HCT116 (cell line): ENCODE data around the gene RGS6. TPM values are rescaled to one million over a fixed set of nuclear protein-coding genes. Genes with fewer than 3 reads are reported as not detected.

ENCODE experiments used
- ATAC-seq: fragments of 200-7000 bp; cut with Tn5 transposase; 2 replicates; pipeline ENCODE4 v1.9.1; 2020; ENCODE audit warnings: mild to moderate bottlenecking, moderate library complexity
- BruUV-seq: library from RNA; stranded (reverse); fragments of 400-500 nt; replicated peaks from 2 replicates; lab custom pipeline; 2021; lab: Mats Ljungman, UMichigan
- CTCF ChIA-PET: fragments of 300-600 bp; sonication (Branson Sonifier 250); formaldehyde crosslinking; loops from one replicate; lab custom pipeline; 2021; ENCODE audit warnings: antibody characterized with exemption; lab: Charles Lee
- POLR2A ChIA-PET: fragments of 300-600, 350-600 bp; sonication (Branson Sonifier 250); formaldehyde crosslinking; loops from one replicate; lab custom pipeline; 2021; ENCODE audit warnings: antibody characterized with exemption; lab: Charles Lee
- RAD21 ChIA-PET, 2 experiments: fragments of 300-600 bp; sonication (Branson Sonifier 250); formaldehyde crosslinking; loops; one replicate each; lab custom pipeline; 2023; ENCODE audit warnings: low total read pairs in 2 of 2; ENCODE audit not compliant: uncharacterized antibody in 2 of 2, unreplicated experiment in 2 of 2, low non-redundant PET in 1 of 2; lab: Charles Lee
- DNase-seq: peaks from one replicate; pipeline ENCODE4 v3.0.0-alpha.2; 2010; ENCODE audit warnings: low read depth, low spot score
- H2AFZ ChIP-seq: fragments of 200-600 bp; shearing (Covaris generic), sonication (generic); 2 replicates; pipeline ENCODE4 v1.6.1; 2017; ENCODE audit warnings: low read depth, mixed run types, mixed read lengths, antibody characterized with exemption, low read length; ENCODE audit not compliant: poor library complexity, severe bottlenecking
- H3K27ac ChIP-seq: 2 replicates; pipeline ENCODE4 v1.5.1; 2012; ENCODE audit warnings: low read depth, low read length
- H3K27me3 ChIP-seq: fragments of 200-600 bp; sonication (generic); 2 replicates; pipeline ENCODE4 v1.6.1; 2016; ENCODE audit warnings: mixed run types, low read length, mixed read lengths; ENCODE audit not compliant: insufficient read depth
- H3K36me3 ChIP-seq, 2 experiments: fragments of 200-500 bp in 1 of 2; fragments of 200-600 bp in 1 of 2; sonication (Bioruptor generic) in 1 of 2; sonication (generic) in 1 of 2; 2 replicates each; pipeline versions ENCODE4 v1.5.1 to v1.6.1; 2014 to 2016; ENCODE audit warnings: low read length in 2 of 2, inconsistent platforms in 1 of 2, mixed read lengths in 1 of 2, mixed run types in 1 of 2; ENCODE audit not compliant: insufficient read depth in 2 of 2, control insufficient read depth in 1 of 2
- H3K4me1 ChIP-seq, 2 experiments: fragments of 200-600 bp in 1 of 2; sonication (generic) in 1 of 2; 2 replicates each; pipeline versions ENCODE4 v1.5.1 to v1.6.1; 2012 to 2017; ENCODE audit warnings: low read length in 2 of 2, inconsistent platforms in 1 of 2, mild to moderate bottlenecking in 1 of 2, mixed read lengths in 1 of 2, mixed run types in 1 of 2, moderate library complexity in 1 of 2; ENCODE audit not compliant: insufficient read depth in 2 of 2, control insufficient read depth in 1 of 2
- H3K4me2 ChIP-seq: fragments of 200-600 bp; sonication (generic); 2 replicates; pipeline ENCODE4 v1.6.1; 2017; ENCODE audit warnings: mixed run types, low read length, mixed read lengths
- H3K4me3 ChIP-seq, 2 experiments: fragments of 200-600 bp in 1 of 2; sonication (generic) in 1 of 2; replicated peaks in 1 of 2; 2 replicates each; pipeline ENCODE4 v1.5.1; 2011 to 2016; ENCODE audit warnings: low read length in 2 of 2, control low read depth in 1 of 2, low read depth in 1 of 2, mild to moderate bottlenecking in 1 of 2, mixed read lengths in 1 of 2, mixed run types in 1 of 2
- H3K79me2 ChIP-seq: fragments of 200-600 bp; sonication (generic); 2 replicates; pipeline ENCODE4 v1.6.1; 2017; ENCODE audit warnings: mild to moderate bottlenecking, mixed run types, low read length, moderate library complexity, mixed read lengths; ENCODE audit not compliant: insufficient read depth
- H3K9ac ChIP-seq: fragments of 200-600 bp; sonication (generic); 2 replicates; pipeline ENCODE4 v1.6.1; 2016; ENCODE audit warnings: low read length, mixed read lengths
- H3K9me2 ChIP-seq: fragments of 200-600 bp; sonication (generic), shearing (Covaris generic); 2 replicates; pipeline ENCODE4 v1.6.1; 2017; ENCODE audit warnings: mixed run types, mild to moderate bottlenecking, moderate library complexity; ENCODE audit not compliant: insufficient read depth
- H3K9me3 ChIP-seq, 2 experiments: fragments of 200-500 bp in 1 of 2; fragments of 200-600 bp in 1 of 2; sonication (Bioruptor generic) in 1 of 2; sonication (generic) in 1 of 2; 2 replicates each; pipeline ENCODE4 v1.6.1; 2014 to 2017; ENCODE audit warnings: low read length in 2 of 2, mixed read lengths in 2 of 2, inconsistent platforms in 1 of 2, low read depth in 1 of 2, mild to moderate bottlenecking in 1 of 2, mixed run types in 1 of 2, moderate library complexity in 1 of 2; ENCODE audit not compliant: control insufficient read depth in 1 of 2, insufficient read depth in 1 of 2
- H4K20me1 ChIP-seq: fragments of 200-600 bp; sonication (generic), shearing (Covaris generic); 2 replicates; pipeline ENCODE4 v1.6.1; 2017; ENCODE audit warnings: mixed run types, mild to moderate bottlenecking, moderate library complexity; ENCODE audit not compliant: insufficient read depth
- CEBPB ChIP-seq: IDR thresholded peaks from 2 replicates; pipeline ENCODE4 v1.6.1; 2012; ENCODE audit warnings: low read depth
- CTCF ChIP-seq, 3 experiments: fragments of 200-600 bp in 1 of 3; sonication (generic) in 1 of 3; IDR thresholded peaks in 2 of 3; conservative IDR thresholded peaks in 1 of 3; 2 replicates each; pipeline ENCODE4 v1.5.1; 2012 to 2017; ENCODE audit warnings: low read depth in 2 of 3, low read length in 2 of 3, antibody characterized with exemption in 1 of 3, borderline replicate concordance in 1 of 3, control low read depth in 1 of 3, mild to moderate bottlenecking in 1 of 3, mixed read lengths in 1 of 3, mixed run types in 1 of 3, moderate library complexity in 1 of 3; ENCODE audit not compliant: insufficient read depth in 1 of 3
- EGR1 ChIP-seq: IDR thresholded peaks from 2 replicates; pipeline ENCODE4 v1.6.1; 2012; ENCODE audit warnings: low read depth
- ELF1 ChIP-seq: IDR thresholded peaks from 2 replicates; pipeline ENCODE4 v1.6.1; 2012; ENCODE audit warnings: low read depth, borderline replicate concordance
- EZH2 ChIP-seq: fragments of 200-600 bp; sonication (generic); IDR thresholded peaks from 2 replicates; pipeline ENCODE4 v1.6.1; 2017; ENCODE audit warnings: antibody characterized with exemption, mixed run types
- EZH2phosphoT487 ChIP-seq: fragments of 200-600 bp; IDR thresholded peaks from 2 replicates; pipeline ENCODE4 v1.6.1; 2018; ENCODE audit warnings: antibody characterized with exemption, borderline replicate concordance
- FOSL1 ChIP-seq: IDR thresholded peaks from 2 replicates; pipeline ENCODE4 v1.6.1; 2012; ENCODE audit warnings: low read depth
- MAX ChIP-seq: IDR thresholded peaks from 2 replicates; pipeline ENCODE4 v1.6.1; 2012
- POLR2AphosphoS5 ChIP-seq: IDR thresholded peaks from 2 replicates; pipeline ENCODE4 v1.6.1; 2011; ENCODE audit warnings: mild to moderate bottlenecking, low read depth, low read length, moderate library complexity
- SRF ChIP-seq: IDR thresholded peaks from 2 replicates; pipeline ENCODE4 v1.6.1; 2012; ENCODE audit warnings: low read depth
- ZFX ChIP-seq: fragments of 450-650 bp; IDR thresholded peaks from 2 replicates; pipeline ENCODE4 v1.6.1; 2017
- intact Hi-C: fragments of 100-400 bp; cut with micrococcal nuclease; formaldehyde crosslinking; loops from 2 replicates; pipeline ENCODE4 v1.10.0; 2022
- total RNA-seq: library from RNA; stranded (reverse); gene quantifications from one replicate; pipeline ENCODE4 v1.2.1, GENCODE V29; 2021; ENCODE audit not compliant: unreplicated experiment

The RGS6 gene
- total RNA-seq, 1 experiment from 2014 or later = 4.7 TPM

- H3K27ac ChIP-seq = no peak overlapping the region
- intact Hi-C loops = no loop called here
- no peak overlapping the region for H3K4me3 ChIP-seq
- no peaks in the 10 kb centered on the region for H3K27me3 ChIP-seq
- ChIA-PET CTCF (no interaction called here), RAD21 (no interaction called here), POLR2A (no interaction called here)
- H3K79me2 ChIP-seq = no peaks in the 10 kb centered on the region
- no TSS peak for BruUV-seq
- no peak overlapping the region for H2AFZ ChIP-seq
- H3K36me3 ChIP-seq = no peaks in the 10 kb centered on the region
- H3K4me1 ChIP-seq = no peaks in the 10 kb centered on the region
- DNase-seq (no peak), ATAC-seq (no peak)
- TF ChIP-seq POLR2AphosphoS5 (no peak), ELF1 (no peak), EZH2 (no peak), EZH2phosphoT487 (no peak), ZFX (no peak), EGR1 (no peak), CTCF (IDR thresholded peaks at IDR 0.05 in 2 of 3, conservative IDR thresholded peaks at IDR 0.05 in 1 of 3; ENCODE audit: borderline replicate concordance in 1 of 3, insufficient read depth in 1 of 3, low read depth in 2 of 3, low read length in 2 of 3) (no peak), SRF (no peak), MAX (no peak), CEBPB (no peak), FOSL1 (no peak)
- no peaks in the 10 kb centered on the region for H3K9me3 ChIP-seq
- no peak overlapping the region for H3K4me2 ChIP-seq
- no peaks in the 10 kb centered on the region for H4K20me1 ChIP-seq
- no peak overlapping the region for H3K9ac ChIP-seq
- H3K9me2 ChIP-seq = no peaks in the 10 kb centered on the region
These were observed 138.2 kb downstream of the RGS6 start for GRCh38 chr14:72070458-72070857.
